HG02970 (cell line): Measurements from ENCODE around the gene CPN1.
"Not testable (repeated sequence)": the region's sequence is repeated elsewhere in the genome, so short reads cannot be mapped to it uniquely, and the experiment has no call there.

Experiments
- ATAC-seq: cut with Tn5 transposase; IDR thresholded peaks from one replicate; pipeline ENCODE4 v1.9.1; 2021; ENCODE audit warnings: mild to moderate bottlenecking, moderate library complexity, moderate number of reproducible peaks; ENCODE audit not compliant: unreplicated experiment, low FRiP score

The CPN1 gene

GRCh38 chr10:100083623-100084022 is 2.0 kb upstream of the CPN1 start:
- no peak for ATAC-seq

GRCh38 chr10:100082276-100082675 is 607 bp upstream of the CPN1 start:
- not testable (repeated sequence) for ATAC-seq

- no peak for ATAC-seq
Observed at GRCh38 chr10:100076750-100077149, 4.9 kb downstream of the CPN1 start.

- no peak for ATAC-seq
Observed at GRCh38 chr10:100075426-100076220, 6.0 kb downstream of the CPN1 start.

- ATAC-seq: no peak
Observed at GRCh38 chr10:100072514-100072913, 9.2 kb downstream of the CPN1 start.

- no peak for ATAC-seq
Observed at GRCh38 chr10:100071529-100071928, 10.1 kb downstream of the CPN1 start.

GRCh38 chr10:100067466-100067865 is 14.2 kb downstream of the CPN1 start:
- no peak for ATAC-seq

GRCh38 chr10:100065084-100065660 is 16.5 kb downstream of the CPN1 start:
- ATAC-seq: no peak

- ATAC-seq: no peak
Observed at GRCh38 chr10:100061401-100061800, 20.3 kb downstream of the CPN1 start.

GRCh38 chr10:100057948-100058347 is 23.7 kb downstream of the CPN1 start:
- no peak for ATAC-seq

GRCh38 chr10:100053686-100054460 is 27.8 kb downstream of the CPN1 start:
- ATAC-seq: no peak

- no peak for ATAC-seq
Observed at GRCh38 chr10:100046021-100046486, 35.6 kb downstream of the CPN1 start.

GRCh38 chr10:100045592-100045991 is 36.1 kb downstream of the CPN1 start:
- ATAC-seq: no peak

- ATAC-seq: no peak
Observed at GRCh38 chr10:100043796-100044195, 37.9 kb downstream of the CPN1 start.

GRCh38 chr10:100043344-100043743 is 38.3 kb downstream of the CPN1 start:
- ATAC-seq: no peak

GRCh38 chr10:100041306-100042002 is 40.2 kb downstream of the CPN1 start:
- no peak for ATAC-seq

GRCh38 chr10:100038561-100039071 is 43.1 kb downstream of the CPN1 start:
- ATAC-seq: no peak

GRCh38 chr10:100037758-100038315 is 43.8 kb downstream of the CPN1 start:
- no peak for ATAC-seq

GRCh38 chr10:100036850-100037249 is 44.8 kb downstream of the CPN1 start:
- no peak for ATAC-seq

- no peak for ATAC-seq
Observed at GRCh38 chr10:100033766-100034418, 47.8 kb downstream of the CPN1 start.
